ENCODE measurements around the gene NR5A2. TPM values are rescaled to one million over a fixed set of nuclear protein-coding genes. Genes with fewer than 3 reads are reported as not detected.

The NR5A2 gene
- total RNA-seq, 4 donors from 2014 or later: 3.8 to 9.0 (median 4.5) TPM

DNA sequence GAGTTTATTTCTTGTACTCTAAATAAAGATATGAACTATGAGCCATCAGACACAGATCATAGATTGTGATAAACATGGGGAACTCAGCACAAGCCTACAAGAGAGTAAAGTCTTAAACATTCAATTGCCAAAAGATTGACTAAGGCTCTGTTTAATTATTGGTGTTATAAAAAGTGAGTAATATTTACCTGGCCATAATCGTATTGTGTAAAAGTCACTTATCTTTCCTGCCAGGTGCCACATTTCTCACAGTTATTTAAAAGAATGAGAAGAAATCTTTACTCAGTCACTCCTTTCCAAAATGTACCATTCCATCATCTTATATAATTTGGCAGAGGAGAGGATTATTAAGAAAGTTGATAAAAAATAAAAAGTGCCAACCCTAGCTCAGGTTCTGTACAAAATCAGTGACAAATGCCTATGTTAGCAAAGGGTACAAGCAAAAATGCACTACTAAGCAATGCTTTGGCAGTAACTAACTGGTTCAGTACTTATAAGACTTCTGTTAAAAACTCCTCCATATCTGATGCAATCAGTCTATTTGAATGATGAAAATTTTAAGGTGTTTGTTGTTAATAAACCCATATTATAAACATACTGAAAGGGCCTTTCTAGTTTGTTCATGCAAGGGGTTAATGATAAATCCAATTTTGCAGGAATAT is 5.8 kb upstream of the NR5A2 start:
- 79 to 86% methylated on average over 1 of the region's 1 CpG for WGBS, 2 donors
- TF ChIP-seq, protein P1, sequence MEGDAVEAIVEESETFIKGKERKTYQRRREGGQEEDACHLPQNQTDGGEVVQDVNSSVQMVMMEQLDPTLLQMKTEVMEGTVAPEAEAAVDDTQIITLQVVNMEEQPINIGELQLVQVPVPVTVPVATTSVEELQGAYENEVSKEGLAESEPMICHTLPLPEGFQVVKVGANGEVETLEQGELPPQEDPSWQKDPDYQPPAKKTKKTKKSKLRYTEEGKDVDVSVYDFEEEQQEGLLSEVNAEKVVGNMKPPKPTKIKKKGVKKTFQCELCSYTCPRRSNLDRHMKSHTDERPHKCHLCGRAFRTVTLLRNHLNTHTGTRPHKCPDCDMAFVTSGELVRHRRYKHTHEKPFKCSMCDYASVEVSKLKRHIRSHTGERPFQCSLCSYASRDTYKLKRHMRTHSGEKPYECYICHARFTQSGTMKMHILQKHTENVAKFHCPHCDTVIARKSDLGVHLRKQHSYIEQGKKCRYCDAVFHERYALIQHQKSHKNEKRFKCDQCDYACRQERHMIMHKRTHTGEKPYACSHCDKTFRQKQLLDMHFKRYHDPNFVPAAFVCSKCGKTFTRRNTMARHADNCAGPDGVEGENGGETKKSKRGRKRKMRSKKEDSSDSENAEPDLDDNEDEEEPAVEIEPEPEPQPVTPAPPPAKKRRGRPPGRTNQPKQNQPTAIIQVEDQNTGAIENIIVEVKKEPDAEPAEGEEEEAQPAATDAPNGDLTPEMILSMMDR (IDR thresholded peaks at IDR 0.05): no peak
- no peak for TF ChIP-seq EP300 (IDR thresholded peaks at IDR 0.05)
- TF ChIP-seq POLR2A (IDR thresholded peaks at IDR 0.05): no peak
- no peak overlapping the region for H3K4me3 ChIP-seq

DNA sequence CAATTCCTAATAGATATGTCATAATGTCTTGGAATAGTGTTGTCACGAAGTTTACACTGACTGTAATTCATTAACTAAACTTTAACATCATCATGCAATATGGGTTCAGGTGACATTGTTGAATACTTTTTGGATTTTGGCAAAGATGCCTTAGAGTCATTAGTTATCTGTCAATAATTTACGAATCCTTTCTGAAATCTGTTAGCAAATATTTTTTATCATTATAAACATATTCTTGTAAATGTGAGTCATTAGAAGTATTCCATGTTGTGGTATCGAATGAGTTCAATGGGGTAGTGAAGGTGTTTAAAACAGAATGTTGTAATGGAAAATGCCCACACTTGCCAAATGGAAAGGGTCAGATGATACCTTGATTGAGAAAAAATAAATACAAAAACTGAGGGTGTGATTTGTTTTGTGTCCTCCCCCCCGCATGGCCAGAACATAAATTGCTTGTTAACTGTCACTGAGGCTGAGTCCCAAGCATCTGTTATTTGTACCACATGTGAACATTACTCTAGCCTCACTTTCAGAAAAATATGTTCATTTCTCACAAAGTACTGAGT is 5.2 kb upstream of the NR5A2 start:
- Histone ChIP-seq H3K9me3 (no peaks in the 10 kb centered on the region), H3K36me3 (no peaks in the 10 kb centered on the region), H3K27me3 (peaks cover 0 to 30% of the 10 kb centered on the region in 2 donors), H3K4me1 (no peaks in the 10 kb centered on the region), H3K27ac (no peak overlapping the region), H3K4me3 (no peak overlapping the region)
- WGBS, 2 donors: 84% methylated on average over 4 of the region's 4 CpGs
- DNase-seq (ENCODE audit: low spot score in 2 of 2): no peak
- TF ChIP-seq EP300 (IDR thresholded peaks at IDR 0.05) (no peak), POLR2A (IDR thresholded peaks at IDR 0.05) (no peak)
- TF ChIP-seq, protein P1 (IDR thresholded peaks at IDR 0.05): no peak

More for the DNA sequence above, 5.8 kb upstream of the NR5A2 start:
- Histone ChIP-seq H3K4me1 (no peaks in the 10 kb centered on the region), H3K9me3 (no peaks in the 10 kb centered on the region), H3K36me3 (no peaks in the 10 kb centered on the region), H3K27ac (no peak overlapping the region), H3K27me3 (peaks cover 0 to 24% of the 10 kb centered on the region in 2 donors)
- DNase-seq (ENCODE audit: low spot score in 2 of 2): no peak

DNA sequence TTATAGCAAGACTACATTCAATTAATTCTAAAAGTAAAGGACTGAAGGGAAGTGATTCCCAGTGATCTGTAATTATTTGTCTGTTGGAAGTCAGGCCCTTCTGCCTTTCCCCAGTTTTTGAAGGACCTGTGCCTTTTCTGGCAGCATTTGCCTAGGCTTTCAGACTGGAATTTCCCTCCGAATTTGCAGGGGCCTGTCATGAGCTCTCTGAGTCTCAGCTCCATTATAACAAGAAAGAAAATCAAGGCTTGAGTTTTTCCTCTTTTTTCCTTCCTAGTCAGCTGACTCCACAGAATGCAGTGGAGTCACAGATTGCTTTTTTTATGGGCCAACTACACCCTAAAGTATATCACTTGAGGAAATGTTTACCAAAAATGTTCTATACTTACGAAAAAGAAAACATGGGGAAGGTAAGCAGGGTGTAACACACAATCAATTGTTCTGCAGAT is 1.1 kb downstream of the NR5A2 start:
- Histone ChIP-seq H3K4me3 (peak overlapping the region in 3 of 4 donors; percentile 21 to 46 (median 42)), H3K27ac (peak overlapping the region in 1 of 4 donors; percentile 23), H3K27me3 (peaks cover 0 to 79% of the 10 kb centered on the region in 2 donors), H3K4me1 (peaks cover 0 to 15% (median 0%) of the 10 kb centered on the region in 4 donors), H3K9me3 (no peaks in the 10 kb centered on the region), H3K36me3 (no peaks in the 10 kb centered on the region)
- TF ChIP-seq, protein P1 (IDR thresholded peaks at IDR 0.05): no peak
- no peak for TF ChIP-seq EP300 (IDR thresholded peaks at IDR 0.05)
- no peak for TF ChIP-seq POLR2A (IDR thresholded peaks at IDR 0.05)
- no peak for DNase-seq (ENCODE audit: low spot score in 2 of 2)
- WGBS, 2 donors: 13% methylated on average over 2 of the region's 2 CpGs

DNA sequence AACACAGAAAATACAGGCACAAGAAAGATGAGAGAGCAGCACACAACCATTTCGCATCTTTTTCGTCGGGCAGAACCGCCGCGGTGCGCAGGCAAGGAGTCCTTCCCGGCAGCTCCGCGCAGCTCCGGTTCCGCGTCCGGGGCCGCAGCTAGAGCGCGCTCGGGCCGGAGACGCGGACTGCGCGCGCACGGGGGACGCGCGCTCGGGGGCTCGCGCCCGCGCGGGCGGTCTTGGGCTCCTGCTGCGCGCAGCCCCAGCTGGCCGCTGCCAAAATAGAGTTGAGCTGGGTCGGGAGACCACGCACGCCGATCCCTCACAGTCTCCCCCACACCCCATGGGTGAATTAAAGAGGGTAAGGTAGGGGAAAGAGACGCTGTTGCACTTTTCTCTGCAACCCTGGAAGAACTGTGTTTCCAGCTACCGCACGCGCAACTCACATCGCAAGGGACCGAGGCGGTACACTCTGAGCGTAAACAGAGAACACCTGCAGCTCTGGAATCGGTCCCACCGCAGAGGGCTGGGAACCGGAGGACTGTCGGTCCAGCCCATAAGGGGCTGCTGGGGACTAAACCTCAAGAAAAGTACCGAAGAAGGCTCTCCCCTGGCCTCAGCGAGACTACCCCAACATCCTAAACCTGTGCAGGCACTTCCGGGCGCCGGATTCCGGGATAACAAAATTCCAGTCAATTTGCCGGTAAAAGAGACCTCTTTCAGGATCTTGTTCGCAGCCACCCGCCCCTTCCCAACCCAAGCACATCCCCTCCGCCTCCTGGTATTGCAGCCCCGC is 1.7 kb downstream of the NR5A2 start:
- no peak for DNase-seq (ENCODE audit: low spot score in 2 of 2)
- peak overlapping the region in 3 of 4 donors; percentile 21 to 46 (median 42) for H3K4me3 ChIP-seq
- H3K27ac ChIP-seq: peak overlapping the region in 1 of 4 donors; percentile 23
- no peaks in the 10 kb centered on the region for H3K36me3 ChIP-seq
- no peaks in the 10 kb centered on the region for H3K9me3 ChIP-seq
- H3K27me3 ChIP-seq: peaks cover 0 to 80% of the 10 kb centered on the region in 2 donors
- 1 to 2% methylated on average over 62 to 65 of the region's 65 CpGs for WGBS, 2 donors
- TF ChIP-seq POLR2A (IDR thresholded peaks at IDR 0.05) (no peak), EP300 (IDR thresholded peaks at IDR 0.05) (no peak)
- TF ChIP-seq, protein P1 (IDR thresholded peaks at IDR 0.05): no peak
- H3K4me1 ChIP-seq: peaks cover 0 to 21% (median 0%) of the 10 kb centered on the region in 4 donors
